ENCODE measurements around the gene SYNGR1. TPM values are rescaled to one million over a fixed set of nuclear protein-coding genes. Genes with fewer than 3 reads are reported as not detected.

SYNGR1 gene
- total RNA-seq, 3 donors from 2014 or later: 0.43 to 1.4 (median 1.2) TPM

- peaks cover 11% of the 10 kb centered on the region for H3K4me1 Mint-ChIP-seq (ENCODE audit: low read depth)
- DNase-seq: no peak
- no peaks in the 10 kb centered on the region for H3K36me3 Mint-ChIP-seq (ENCODE audit: insufficient read depth)
- H3K9me3 Mint-ChIP-seq: no peaks in the 10 kb centered on the region
- H3K4me3 Mint-ChIP-seq: no peak overlapping the region
- no peaks in the 10 kb centered on the region for H3K27me3 Mint-ChIP-seq (ENCODE audit: low read depth)
- no peak for ATAC-seq
These were observed 34.2 kb downstream of the SYNGR1 start for GRCh38 chr22:39383841-39384625.

- no peak overlapping the region for H3K4me3 Mint-ChIP-seq
- peaks cover 12% of the 10 kb centered on the region for H3K4me1 Mint-ChIP-seq (ENCODE audit: low read depth)
- H3K9me3 Mint-ChIP-seq: no peaks in the 10 kb centered on the region
- ATAC-seq (no peak), DNase-seq (no peak)
- H3K36me3 Mint-ChIP-seq (ENCODE audit: insufficient read depth): no peaks in the 10 kb centered on the region
- H3K27me3 Mint-ChIP-seq (ENCODE audit: low read depth): no peaks in the 10 kb centered on the region
These were observed 35.1 kb downstream of the SYNGR1 start for GRCh38 chr22:39384750-39385480.

GRCh38 chr22:39388261-39389011 lies 38.6 kb downstream of the SYNGR1 start:
- ATAC-seq: peak; percentile 88 to 94

GRCh38 chr22:39389420-39389819 lies 39.6 kb downstream of the SYNGR1 start:
- Mint-ChIP-seq H3K36me3 (ENCODE audit: insufficient read depth) (no peaks in the 10 kb centered on the region), H3K9me3 (no peaks in the 10 kb centered on the region), H3K27me3 (ENCODE audit: low read depth) (no peaks in the 10 kb centered on the region), H3K4me3 (peak overlapping the region; percentile 85), H3K4me1 (ENCODE audit: low read depth) (peaks cover 12% of the 10 kb centered on the region)
- ATAC-seq (no peak), DNase-seq (no peak)

More at GRCh38 chr22:39388261-39389011, 38.6 kb downstream of the SYNGR1 start:
- H3K4me3 Mint-ChIP-seq: peak overlapping the region; percentile 85
- H3K36me3 Mint-ChIP-seq (ENCODE audit: insufficient read depth): no peaks in the 10 kb centered on the region
- peak; percentile 68 for DNase-seq
- no peaks in the 10 kb centered on the region for H3K27me3 Mint-ChIP-seq (ENCODE audit: low read depth)
- peaks cover 12% of the 10 kb centered on the region for H3K4me1 Mint-ChIP-seq (ENCODE audit: low read depth)
- H3K9me3 Mint-ChIP-seq: no peaks in the 10 kb centered on the region

GRCh38 chr22:39392341-39392948 lies 42.7 kb downstream of the SYNGR1 start:
- Mint-ChIP-seq H3K9me3 (no peaks in the 10 kb centered on the region), H3K4me1 (ENCODE audit: low read depth) (peaks cover 6% of the 10 kb centered on the region), H3K27me3 (ENCODE audit: low read depth) (no peaks in the 10 kb centered on the region), H3K36me3 (ENCODE audit: insufficient read depth) (no peaks in the 10 kb centered on the region), H3K4me3 (no peak overlapping the region)
- ATAC-seq (no peak), DNase-seq (no peak)

- no peaks in the 10 kb centered on the region for H3K27me3 Mint-ChIP-seq (ENCODE audit: low read depth)
- H3K36me3 Mint-ChIP-seq (ENCODE audit: insufficient read depth): no peaks in the 10 kb centered on the region
- DNase-seq (no peak), ATAC-seq (no peak)
- H3K4me1 Mint-ChIP-seq (ENCODE audit: low read depth): peaks cover 6% of the 10 kb centered on the region
- no peaks in the 10 kb centered on the region for H3K9me3 Mint-ChIP-seq
- no peak overlapping the region for H3K4me3 Mint-ChIP-seq
These were observed 46.4 kb downstream of the SYNGR1 start for GRCh38 chr22:39395936-39396796.

GRCh38 chr22:39396797-39397195 lies 47.0 kb downstream of the SYNGR1 start:
- no peak for DNase-seq
- H3K27me3 Mint-ChIP-seq (ENCODE audit: low read depth): no peaks in the 10 kb centered on the region
- peaks cover 12% of the 10 kb centered on the region for H3K4me1 Mint-ChIP-seq (ENCODE audit: low read depth)
- H3K36me3 Mint-ChIP-seq (ENCODE audit: insufficient read depth): no peaks in the 10 kb centered on the region
- peak overlapping the region; percentile 4 for H3K4me3 Mint-ChIP-seq
- ATAC-seq: no peak
- H3K9me3 Mint-ChIP-seq: no peaks in the 10 kb centered on the region

- peak overlapping the region; percentile 90 for H3K4me3 Mint-ChIP-seq
- ATAC-seq (no peak), DNase-seq (no peak)
- H3K36me3 Mint-ChIP-seq (ENCODE audit: insufficient read depth): peaks cover 11% of the 10 kb centered on the region
- peaks cover 36% of the 10 kb centered on the region for H3K4me1 Mint-ChIP-seq (ENCODE audit: low read depth)
- no peaks in the 10 kb centered on the region for H3K9me3 Mint-ChIP-seq
- H3K27me3 Mint-ChIP-seq (ENCODE audit: low read depth): no peaks in the 10 kb centered on the region
These were observed 51.5 kb downstream of the SYNGR1 start for GRCh38 chr22:39401301-39401631.

- DNase-seq (peak; percentile 43), ATAC-seq (peak; percentile 73 to 81)
- H3K9me3 Mint-ChIP-seq: no peaks in the 10 kb centered on the region
- H3K36me3 Mint-ChIP-seq (ENCODE audit: insufficient read depth): peaks cover 17% of the 10 kb centered on the region
- H3K4me1 Mint-ChIP-seq (ENCODE audit: low read depth): peaks cover 55% of the 10 kb centered on the region
- no peaks in the 10 kb centered on the region for H3K27me3 Mint-ChIP-seq (ENCODE audit: low read depth)
- no peak overlapping the region for H3K4me3 Mint-ChIP-seq
These were observed 55.7 kb downstream of the SYNGR1 start for GRCh38 chr22:39405346-39406085.

GRCh38 chr22:39408173-39408572 lies 58.4 kb downstream of the SYNGR1 start:
- H3K4me1 Mint-ChIP-seq (ENCODE audit: low read depth): peaks cover 58% of the 10 kb centered on the region
- ATAC-seq (no peak), DNase-seq (no peak)
- H3K4me3 Mint-ChIP-seq: no peak overlapping the region
- no peaks in the 10 kb centered on the region for H3K9me3 Mint-ChIP-seq
- H3K36me3 Mint-ChIP-seq (ENCODE audit: insufficient read depth): peaks cover 14% of the 10 kb centered on the region
- H3K27me3 Mint-ChIP-seq (ENCODE audit: low read depth): no peaks in the 10 kb centered on the region

GRCh38 chr22:39408807-39409206 lies 59.0 kb downstream of the SYNGR1 start:
- peak in 1 of 2 donors; percentile 22 for ATAC-seq
- Mint-ChIP-seq H3K4me1 (ENCODE audit: low read depth) (peaks cover 60% of the 10 kb centered on the region), H3K9me3 (no peaks in the 10 kb centered on the region), H3K4me3 (no peak overlapping the region), H3K27me3 (ENCODE audit: low read depth) (no peaks in the 10 kb centered on the region), H3K36me3 (ENCODE audit: insufficient read depth) (peaks cover 10% of the 10 kb centered on the region)
- DNase-seq: no peak

- no peaks in the 10 kb centered on the region for H3K27me3 Mint-ChIP-seq (ENCODE audit: low read depth)
- no peaks in the 10 kb centered on the region for H3K9me3 Mint-ChIP-seq
- ATAC-seq (no peak), DNase-seq (no peak)
- H3K4me3 Mint-ChIP-seq: no peak overlapping the region
- H3K36me3 Mint-ChIP-seq (ENCODE audit: insufficient read depth): peaks cover 8% of the 10 kb centered on the region
- peaks cover 66% of the 10 kb centered on the region for H3K4me1 Mint-ChIP-seq (ENCODE audit: low read depth)
These were observed 59.8 kb downstream of the SYNGR1 start for GRCh38 chr22:39409516-39410029.

GRCh38 chr22:39410264-39410663 lies 60.5 kb downstream of the SYNGR1 start:
- Mint-ChIP-seq H3K36me3 (ENCODE audit: insufficient read depth) (peaks cover 10% of the 10 kb centered on the region), H3K4me1 (ENCODE audit: low read depth) (peaks cover 68% of the 10 kb centered on the region), H3K9me3 (no peaks in the 10 kb centered on the region), H3K27me3 (ENCODE audit: low read depth) (no peaks in the 10 kb centered on the region), H3K4me3 (no peak overlapping the region)
- ATAC-seq (no peak), DNase-seq (no peak)

Data from activated T-cell treated with anti-CD3 and anti-CD28 coated beads, Interleukin-2, amount 50 U/mL, for 4 hours (primary cell).